Spleen (tissue), 7 donors: Measurements from ENCODE around the gene MYO5A.

ENCODE experiments used
- CTCF ChIP-seq, 11 experiments: fragments of 200-600 bp in 7 of 11; fragments of 450-650 bp in 4 of 11; sonication (generic) in 4 of 11; IDR thresholded peaks in 8 of 11; conservative IDR thresholded peaks in 3 of 11; 1 replicate in 7 of 11; 2 replicates in 4 of 11; pipeline versions ENCODE4 v1.4.0 to v1.8.0; 2016 to 2021; ENCODE audit warnings: antibody characterized with exemption in 11 of 11, inconsistent platforms in 4 of 11, mild to moderate bottlenecking in 1 of 11
- POLR2A ChIP-seq, 3 donors: fragments of 450-650 bp; IDR thresholded peaks; one replicate each; pipeline ENCODE4 v1.5.1; 2017; ENCODE audit warnings: antibody characterized with exemption in 3 of 3, mild to moderate bottlenecking in 1 of 3
- POLR2AphosphoS5 ChIP-seq, 3 donors: sonication (generic); formaldehyde crosslinking; IDR thresholded peaks; one replicate each; pipeline ENCODE4 v1.5.1; 2017; ENCODE audit warnings: antibody characterized with exemption in 3 of 3
- donor health status: DM: no; HTN: no; CAD: no; lungs with moderate emphysema.
- donor health status: DM: no; HTN: no; CAD: no.
- donor health status: DM: no; HTN: no; CAD: no.

GRCh38 chr15:52498706-52499105 lies 30.0 kb downstream of the MYO5A start:
- TF ChIP-seq CTCF (IDR thresholded peaks at IDR 0.05 in 8 of 11, conservative IDR thresholded peaks at IDR 0.05 in 3 of 11), result no peak
- no peak for TF ChIP-seq POLR2A (IDR thresholded peaks at IDR 0.05)
- no peak for TF ChIP-seq POLR2AphosphoS5 (IDR thresholded peaks at IDR 0.05)
